GM15510 (cell line): ENCODE measurements around the gene TMEM63B.

Experiments used
- POLR2A ChIP-seq: IDR thresholded peaks from 3 replicates; pipeline ENCODE4 v1.6.1; 2011; ENCODE audit warnings: borderline replicate concordance; ENCODE audit not compliant: insufficient read length; ENCODE audit errors: extremely low read depth

The TMEM63B gene

DNA sequence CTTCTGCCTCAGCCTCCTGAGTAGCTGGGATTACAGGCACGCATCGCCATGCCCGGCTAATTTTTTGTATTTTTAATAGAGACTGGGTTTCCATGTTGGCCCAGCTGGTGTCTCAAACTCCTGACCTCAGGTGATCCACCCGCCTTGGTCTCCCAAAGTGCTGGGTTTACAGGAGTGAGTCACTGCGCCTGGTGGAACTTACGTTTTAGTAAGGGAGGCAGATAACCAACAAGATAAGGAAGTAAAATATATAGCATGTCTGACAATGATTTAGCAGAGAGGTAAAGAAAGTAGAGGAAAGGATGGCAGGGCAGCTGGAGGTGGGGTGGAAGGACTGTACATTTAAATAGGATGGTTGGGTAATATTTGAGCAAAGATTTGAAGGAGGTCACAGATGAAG, 76.6 kb downstream of the TMEM63B start:
- TF ChIP-seq POLR2A: no peak
